GM19395 (cell line): Measurements from ENCODE around the gene FCMR.
"Not testable (repeated sequence)": the region's sequence is repeated elsewhere in the genome, so short reads cannot be mapped to it uniquely, and the experiment has no call there.

ENCODE experiments used
- ATAC-seq: cut with Tn5 transposase; IDR thresholded peaks from one replicate; pipeline ENCODE4 v1.9.1; 2021; ENCODE audit warnings: mild to moderate bottlenecking, moderate library complexity; ENCODE audit not compliant: unreplicated experiment

Gene FCMR

DNA sequence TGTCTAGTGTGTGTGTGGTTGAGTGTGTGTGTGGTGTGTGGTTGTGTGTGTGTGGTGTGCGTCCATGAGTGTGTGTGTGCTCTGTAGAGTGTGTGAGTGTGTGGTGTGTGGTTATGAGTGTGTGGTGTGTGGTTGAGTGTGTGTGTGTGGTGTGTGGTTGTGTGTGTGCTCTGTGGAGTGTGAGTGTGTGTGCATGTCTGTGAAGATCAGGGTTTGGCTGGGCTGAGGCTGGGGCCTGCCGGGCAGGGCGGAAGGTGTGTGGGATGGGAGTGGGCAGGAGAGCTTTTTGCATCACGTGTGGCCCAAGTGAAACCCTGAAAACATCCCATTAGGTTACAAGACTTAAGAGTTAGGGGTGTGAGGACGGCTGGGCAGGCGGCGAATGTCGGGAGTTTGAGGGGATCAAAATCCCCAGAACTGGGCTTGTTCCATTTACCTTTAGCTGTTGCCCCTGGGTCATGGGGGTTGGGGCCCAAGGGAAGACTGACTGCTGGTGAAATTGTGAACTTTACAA is 2.9 kb upstream of the FCMR start:
- ATAC-seq = peak; percentile 26

DNA sequence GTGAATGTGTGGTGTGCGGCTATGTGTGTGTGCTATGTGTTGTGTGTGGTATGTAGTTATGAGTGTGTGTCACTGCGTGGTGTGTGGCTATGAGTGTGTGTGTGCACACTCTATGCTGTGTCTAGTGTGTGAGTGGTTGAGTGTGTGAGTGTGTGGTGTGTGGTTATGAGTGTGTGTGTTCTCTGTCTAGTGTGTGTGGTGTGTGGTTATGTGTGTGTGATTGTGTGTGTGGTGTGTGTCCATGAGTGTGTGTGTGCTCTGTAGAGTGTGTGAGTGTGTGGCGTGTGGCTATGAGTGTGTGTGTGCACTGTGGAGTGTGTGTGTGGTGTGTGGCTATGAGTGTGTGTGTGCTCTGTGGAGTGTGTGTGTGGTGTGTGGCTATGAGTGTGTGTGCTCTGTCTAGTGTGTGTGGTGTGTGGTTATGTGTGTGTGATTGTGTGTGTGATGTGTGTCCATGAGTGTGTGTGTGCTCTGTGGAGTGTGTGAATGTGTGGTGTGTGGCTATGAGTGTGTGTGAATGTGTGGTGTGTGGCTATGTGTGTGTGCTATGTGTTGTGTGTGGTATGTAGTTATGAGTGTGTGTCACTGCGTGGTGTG is 2.3 kb upstream of the FCMR start:
- not testable (repeated sequence) for ATAC-seq

DNA sequence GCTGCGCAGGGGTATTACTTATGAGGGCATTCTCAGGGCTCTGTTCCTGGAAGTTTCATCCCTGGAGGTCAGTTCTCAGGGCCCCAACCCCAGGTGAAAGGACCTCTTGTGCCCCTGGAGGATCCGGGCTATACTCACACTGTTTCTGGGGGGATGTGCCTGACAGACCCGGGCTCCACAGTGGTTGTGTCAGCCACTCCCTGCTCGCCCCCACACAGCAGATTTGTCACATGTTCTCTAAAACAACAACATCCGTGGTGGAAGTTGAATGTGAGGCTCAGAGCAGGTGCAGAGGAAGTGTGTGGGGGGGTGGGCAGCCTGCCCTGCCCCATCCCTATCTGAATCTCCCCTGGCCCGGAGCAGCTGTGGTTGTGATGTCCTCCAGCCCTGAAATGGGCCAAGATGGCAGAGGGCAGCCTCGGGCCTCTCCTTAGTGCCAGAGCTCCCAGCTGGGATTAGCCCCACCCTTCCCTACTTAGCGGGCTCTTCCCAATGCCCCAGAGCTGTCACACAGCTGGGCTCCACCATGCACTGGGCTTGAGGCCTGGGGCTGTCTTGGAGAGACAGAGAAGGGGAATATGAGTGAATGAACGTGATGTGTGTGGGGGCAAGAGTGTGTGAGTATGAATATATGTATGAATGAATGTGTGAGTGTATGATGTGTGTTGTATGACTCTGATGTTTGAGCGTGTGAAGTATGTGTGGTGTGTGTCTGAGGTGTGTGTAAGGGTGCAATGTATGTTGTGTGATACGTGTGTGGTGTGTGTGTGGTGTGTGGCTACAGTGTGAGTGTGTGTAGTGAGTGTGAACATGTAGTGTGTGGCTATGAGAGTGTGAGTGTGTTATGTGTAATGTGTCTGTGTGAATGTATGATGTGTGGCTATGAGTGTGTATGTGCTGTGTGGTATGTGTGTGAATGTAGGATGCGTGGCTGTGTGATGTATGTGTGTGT is 1.5 kb upstream of the FCMR start:
- ATAC-seq = peak; percentile 59

DNA sequence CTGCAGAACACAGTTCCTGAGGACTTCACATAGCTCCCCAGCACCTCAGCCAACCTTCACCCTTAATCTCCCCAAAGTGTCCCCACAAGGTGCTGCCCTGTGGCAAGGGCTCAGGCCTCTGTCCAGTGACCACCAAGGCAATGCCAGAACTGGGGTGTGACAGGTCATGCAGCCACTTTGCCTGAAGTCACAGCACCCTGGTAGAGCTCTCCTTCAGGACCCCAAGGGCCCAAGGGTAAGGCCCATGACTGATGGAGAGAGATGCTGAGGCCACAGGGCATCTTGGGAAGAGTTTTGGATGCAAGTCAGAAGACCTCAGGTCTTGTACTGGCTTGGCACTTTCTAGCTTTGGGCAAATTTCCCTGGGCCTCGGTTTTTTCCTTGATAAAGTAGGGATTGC is 783 bp upstream of the FCMR start:
- ATAC-seq = no peak

GRCh38 chr1:206918076-206918475 is 3.7 kb downstream of the FCMR start:
- no peak for ATAC-seq

DNA sequence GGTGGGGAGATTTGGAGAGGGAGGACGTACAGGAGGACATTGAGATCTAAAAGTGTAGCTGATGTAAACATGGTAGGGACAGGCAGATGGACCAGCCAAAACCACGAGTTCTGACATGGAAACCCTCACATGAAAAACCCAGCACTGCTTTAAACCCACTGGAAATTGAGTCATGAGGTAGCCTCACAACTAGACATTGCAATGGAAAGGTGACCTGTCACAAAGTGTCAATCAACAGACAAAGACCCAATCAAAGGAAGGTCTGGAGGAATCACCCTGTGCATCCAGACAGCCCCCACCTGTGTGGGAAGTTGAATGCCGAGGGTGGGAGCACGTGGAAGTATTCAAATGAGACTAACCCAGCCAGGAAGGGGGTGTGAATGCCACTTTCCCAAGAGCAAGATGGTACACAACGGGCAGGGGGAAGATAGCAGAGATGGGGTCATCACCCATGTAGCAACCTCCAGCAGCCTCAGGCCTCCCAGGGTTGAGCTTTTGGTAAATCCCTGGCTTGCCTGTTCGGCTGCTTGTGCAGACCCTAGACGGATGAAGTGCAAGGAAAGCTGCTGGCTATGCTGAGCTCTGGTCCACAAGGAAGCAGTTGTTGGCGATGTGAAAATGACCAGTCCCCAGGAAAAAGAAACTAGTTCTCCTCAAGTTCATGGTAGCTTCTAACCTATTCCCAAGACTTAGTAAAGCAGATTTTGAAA is 5.6 kb downstream of the FCMR start:
- no peak for ATAC-seq

- no peak for ATAC-seq
Observed at GRCh38 chr1:206915030-206915735, 6.6 kb downstream of the FCMR start.

GRCh38 chr1:206913766-206914537 is 7.8 kb downstream of the FCMR start:
- no peak for ATAC-seq

DNA sequence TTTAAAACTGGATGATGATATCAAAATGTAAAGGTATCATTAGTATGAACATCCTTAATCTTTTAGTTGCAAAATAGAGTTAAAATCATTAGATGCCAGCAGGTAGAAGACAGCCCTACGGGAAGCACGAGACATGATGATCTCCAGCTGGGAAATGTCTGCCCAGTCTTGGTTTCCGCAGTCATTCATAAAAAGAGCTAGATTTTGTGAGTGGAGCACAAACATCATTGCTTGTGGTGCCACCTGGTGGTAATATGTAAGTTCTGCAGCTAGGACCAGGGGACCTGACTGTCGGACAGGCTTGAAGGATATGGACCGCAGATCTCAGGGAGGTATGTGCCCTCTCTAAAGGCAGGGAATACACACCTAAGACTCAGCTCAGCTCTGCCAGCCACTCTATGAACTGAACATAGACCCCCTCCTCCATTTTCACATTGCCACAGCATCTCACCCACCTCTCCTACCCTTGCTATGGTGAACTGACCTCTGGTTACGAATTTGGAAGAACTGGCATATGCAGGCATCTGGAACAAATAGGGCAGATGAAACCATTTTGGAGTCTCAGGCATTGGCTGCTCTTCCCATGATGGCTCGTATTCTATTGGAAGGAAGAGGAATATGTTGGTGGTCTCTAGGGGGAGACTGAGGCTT is 9.2 kb downstream of the FCMR start:
- ATAC-seq = peak; percentile 51

- ATAC-seq = no peak
Observed at GRCh38 chr1:206911064-206911663, 10.6 kb downstream of the FCMR start.

GRCh38 chr1:206909883-206910318 is 11.8 kb downstream of the FCMR start:
- no peak for ATAC-seq

DNA sequence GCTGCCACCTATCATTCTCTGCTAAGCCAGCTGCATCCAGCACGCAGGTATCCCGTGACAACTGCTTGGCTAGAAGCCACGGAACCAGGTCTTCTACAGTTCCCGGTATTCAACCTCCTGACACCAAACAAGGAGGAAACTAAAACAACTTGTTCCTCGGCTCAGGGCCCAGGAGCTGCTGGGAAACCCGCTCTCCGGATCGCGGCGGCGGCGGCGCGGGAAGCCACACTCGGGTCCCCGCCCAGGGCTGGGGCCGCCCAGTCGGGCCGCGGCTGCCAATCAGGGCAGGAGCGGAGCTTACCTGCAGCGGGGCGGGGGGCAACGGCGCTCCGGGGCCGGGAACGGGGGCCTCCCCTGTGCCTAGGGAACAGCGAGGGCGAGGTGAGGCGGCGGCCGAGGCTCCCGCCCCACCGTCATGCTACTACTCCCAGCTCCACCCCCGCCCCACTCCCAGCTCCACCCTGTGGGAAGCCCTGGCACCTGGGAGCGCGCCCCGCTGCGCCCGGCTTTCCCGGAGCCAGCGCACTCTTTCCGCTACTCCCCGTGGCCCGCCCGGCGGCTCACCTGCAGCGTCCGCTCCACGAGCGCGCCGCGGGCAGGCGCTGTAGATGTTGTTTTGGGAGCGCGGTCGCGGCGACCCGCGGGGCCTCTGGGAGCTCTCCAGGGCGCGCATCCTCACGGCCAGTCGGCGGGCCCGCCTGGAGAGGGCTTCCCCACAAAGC is 12.4 kb downstream of the FCMR start:
- no peak for ATAC-seq

DNA sequence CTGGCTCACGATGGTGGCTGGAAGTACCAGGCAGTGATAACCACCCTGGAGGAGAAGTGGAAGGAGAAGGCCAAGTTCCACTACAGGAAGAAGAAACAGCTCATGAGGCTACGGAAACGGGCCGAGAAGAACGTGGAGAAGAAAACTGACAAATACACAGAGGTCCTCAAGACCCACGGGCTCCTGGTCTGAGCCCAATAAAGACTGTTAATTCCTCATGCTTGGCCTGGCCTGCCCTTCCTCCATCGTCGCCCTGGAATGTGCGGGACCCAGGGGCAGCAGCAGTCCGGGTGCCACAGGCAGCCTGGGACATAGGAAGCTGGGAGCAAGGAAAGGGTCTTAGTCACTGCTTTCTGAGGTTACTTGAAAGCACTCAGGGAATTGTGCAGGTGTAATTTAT is 13.7 kb downstream of the FCMR start:
- ATAC-seq = no peak

DNA sequence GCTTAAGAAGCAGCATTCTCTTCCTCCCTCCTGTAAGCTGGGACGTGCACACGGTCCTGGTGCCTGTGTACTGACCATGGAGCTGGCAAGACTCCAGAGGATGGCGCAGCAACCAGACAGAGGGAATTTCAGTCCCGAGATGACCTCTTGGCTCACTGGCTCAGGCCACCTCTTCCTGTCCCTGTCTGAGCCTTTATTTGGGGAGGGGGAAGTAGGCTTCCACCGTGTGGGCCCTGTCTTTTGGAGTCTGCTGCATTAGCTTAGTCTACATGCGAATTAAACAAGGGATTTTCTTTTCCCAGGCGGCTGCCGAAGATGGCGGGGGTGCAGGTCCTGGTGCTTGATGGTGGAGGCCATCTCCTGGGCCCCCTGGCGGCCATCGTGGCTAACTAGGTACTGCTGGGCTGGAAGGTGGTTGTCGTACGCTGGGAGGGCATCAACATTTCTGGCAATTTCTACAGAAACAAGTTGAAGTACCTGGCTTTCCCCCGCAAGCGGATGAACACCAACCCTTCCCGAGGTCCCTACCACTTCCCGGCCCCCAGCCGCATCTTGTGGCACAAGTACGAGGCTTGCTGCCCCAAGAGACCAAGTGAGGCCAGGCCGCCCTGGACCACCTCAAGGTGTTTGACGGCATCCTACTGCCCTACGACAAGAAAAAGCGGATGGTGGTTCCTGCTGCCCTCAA is 14.3 kb downstream of the FCMR start:
- no peak for ATAC-seq

DNA sequence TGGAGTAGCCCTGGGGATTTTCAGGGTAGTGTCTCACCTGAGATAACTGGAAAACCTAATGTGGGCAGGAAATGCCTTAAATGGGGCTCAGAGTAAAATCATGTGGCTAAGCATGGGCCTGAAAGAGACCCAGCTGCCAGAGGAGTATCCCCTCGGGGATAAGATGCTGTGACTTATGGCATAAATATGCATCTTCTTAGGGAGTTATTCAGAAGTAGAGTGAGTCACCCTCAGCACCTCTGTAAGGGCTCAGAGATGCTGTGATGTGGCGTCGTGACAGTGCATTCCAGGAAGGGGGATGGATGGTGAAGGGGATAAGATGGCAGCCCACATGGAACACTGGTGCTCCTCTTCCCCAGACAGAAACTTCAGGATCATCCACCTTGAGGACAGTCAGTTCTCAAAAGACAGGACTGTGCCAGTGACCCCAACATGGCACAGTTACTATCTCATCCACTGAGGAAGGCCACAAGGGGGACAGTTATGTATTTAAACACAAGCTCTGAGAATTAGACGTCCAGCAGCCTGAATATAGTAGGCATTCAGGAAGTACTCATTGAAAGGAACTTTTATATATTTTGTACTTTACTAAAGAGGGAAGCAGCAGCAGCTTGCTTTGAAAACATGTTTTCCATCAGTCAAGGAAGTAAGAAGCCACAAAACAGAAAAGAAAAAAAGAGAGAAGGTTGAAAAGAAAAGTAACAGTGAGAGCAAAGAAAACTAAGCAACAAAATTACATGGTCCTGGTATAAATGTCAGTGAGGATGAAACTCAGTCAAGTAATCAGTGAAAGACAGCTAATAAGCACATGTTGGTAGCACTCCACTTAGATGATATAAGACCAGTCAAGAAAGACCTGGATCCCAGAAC is 16.2 kb downstream of the FCMR start:
- no peak for ATAC-seq

- no peak for ATAC-seq
Observed at GRCh38 chr1:206904423-206905142, 17.2 kb downstream of the FCMR start.
